ENCODE results near the gene UBAP1L. TPM values are rescaled to one million over a fixed set of nuclear protein-coding genes. Genes with fewer than 3 reads are reported as not detected.
"Not testable (repeated sequence)": the region's sequence is repeated elsewhere in the genome, so short reads cannot be mapped to it uniquely, and the experiment has no call there.

The UBAP1L gene
- total and polyA plus RNA-seq, 12 donors = 0.65 to 5.3 (median 1.6) TPM

DNA sequence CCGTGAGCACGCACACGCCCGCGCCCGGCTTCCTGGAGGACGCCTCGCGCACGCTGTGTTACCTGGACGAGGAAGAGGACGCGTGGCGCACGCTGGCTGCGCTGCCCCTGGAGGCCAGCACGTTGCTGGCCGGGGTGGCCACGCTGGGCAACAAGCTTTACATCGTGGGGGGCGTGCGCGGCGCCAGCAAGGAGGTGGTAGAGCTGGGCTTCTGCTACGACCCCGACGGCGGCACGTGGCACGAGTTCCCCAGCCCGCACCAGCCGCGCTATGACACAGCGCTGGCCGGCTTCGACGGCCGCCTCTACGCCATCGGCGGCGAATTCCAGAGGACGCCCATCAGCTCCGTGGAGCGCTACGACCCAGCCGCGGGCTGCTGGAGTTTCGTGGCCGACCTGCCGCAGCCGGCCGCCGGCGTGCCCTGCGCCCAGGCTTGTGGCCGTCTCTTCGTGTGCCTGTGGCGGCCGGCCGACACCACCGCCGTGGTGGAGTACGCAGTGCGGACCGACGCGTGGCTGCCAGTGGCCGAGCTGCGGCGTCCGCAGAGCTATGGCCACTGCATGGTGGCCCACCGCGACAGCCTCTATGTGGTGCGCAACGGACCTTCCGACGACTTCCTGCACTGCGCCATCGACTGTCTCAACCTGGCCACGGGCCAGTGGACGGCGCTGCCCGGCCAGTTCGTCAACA is 37.6 kb downstream of the UBAP1L start:
- intact Hi-C loops (cut with DNase I) = loop anchor here in 1 of 10 donors (2.0 kb wide), 1 partner anchor 23 kb away; no protein-coding TSS in a partner anchor
- no peaks in the 10 kb centered on the region for H3K36me3 ChIP-seq
- H3K4me1 ChIP-seq = peaks cover 5 to 67% (median 25%) of the 10 kb centered on the region in 9 donors
- peak overlapping the region; percentile 9 to 87 (median 80) for H3K27ac ChIP-seq
- ATAC-seq = peak in 3 of 8 donors; percentile 2 to 28 (median 3)
- H3K4me3 ChIP-seq = peak overlapping the region in 5 of 10 donors; percentile 5 to 24 (median 21)
- TF ChIP-seq, protein P1, sequence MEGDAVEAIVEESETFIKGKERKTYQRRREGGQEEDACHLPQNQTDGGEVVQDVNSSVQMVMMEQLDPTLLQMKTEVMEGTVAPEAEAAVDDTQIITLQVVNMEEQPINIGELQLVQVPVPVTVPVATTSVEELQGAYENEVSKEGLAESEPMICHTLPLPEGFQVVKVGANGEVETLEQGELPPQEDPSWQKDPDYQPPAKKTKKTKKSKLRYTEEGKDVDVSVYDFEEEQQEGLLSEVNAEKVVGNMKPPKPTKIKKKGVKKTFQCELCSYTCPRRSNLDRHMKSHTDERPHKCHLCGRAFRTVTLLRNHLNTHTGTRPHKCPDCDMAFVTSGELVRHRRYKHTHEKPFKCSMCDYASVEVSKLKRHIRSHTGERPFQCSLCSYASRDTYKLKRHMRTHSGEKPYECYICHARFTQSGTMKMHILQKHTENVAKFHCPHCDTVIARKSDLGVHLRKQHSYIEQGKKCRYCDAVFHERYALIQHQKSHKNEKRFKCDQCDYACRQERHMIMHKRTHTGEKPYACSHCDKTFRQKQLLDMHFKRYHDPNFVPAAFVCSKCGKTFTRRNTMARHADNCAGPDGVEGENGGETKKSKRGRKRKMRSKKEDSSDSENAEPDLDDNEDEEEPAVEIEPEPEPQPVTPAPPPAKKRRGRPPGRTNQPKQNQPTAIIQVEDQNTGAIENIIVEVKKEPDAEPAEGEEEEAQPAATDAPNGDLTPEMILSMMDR (IDR thresholded peaks at IDR 0.05) = no peak
- WGBS, 2 donors = 62 to 64% methylated on average over 68 to 85 of the region's 85 CpGs
- H3K27me3 ChIP-seq = peaks cover 0 to 29% (median 8%) of the 10 kb centered on the region in 7 donors
- DNase-seq = no peak
- no peaks in the 10 kb centered on the region for H3K9me3 ChIP-seq

DNA sequence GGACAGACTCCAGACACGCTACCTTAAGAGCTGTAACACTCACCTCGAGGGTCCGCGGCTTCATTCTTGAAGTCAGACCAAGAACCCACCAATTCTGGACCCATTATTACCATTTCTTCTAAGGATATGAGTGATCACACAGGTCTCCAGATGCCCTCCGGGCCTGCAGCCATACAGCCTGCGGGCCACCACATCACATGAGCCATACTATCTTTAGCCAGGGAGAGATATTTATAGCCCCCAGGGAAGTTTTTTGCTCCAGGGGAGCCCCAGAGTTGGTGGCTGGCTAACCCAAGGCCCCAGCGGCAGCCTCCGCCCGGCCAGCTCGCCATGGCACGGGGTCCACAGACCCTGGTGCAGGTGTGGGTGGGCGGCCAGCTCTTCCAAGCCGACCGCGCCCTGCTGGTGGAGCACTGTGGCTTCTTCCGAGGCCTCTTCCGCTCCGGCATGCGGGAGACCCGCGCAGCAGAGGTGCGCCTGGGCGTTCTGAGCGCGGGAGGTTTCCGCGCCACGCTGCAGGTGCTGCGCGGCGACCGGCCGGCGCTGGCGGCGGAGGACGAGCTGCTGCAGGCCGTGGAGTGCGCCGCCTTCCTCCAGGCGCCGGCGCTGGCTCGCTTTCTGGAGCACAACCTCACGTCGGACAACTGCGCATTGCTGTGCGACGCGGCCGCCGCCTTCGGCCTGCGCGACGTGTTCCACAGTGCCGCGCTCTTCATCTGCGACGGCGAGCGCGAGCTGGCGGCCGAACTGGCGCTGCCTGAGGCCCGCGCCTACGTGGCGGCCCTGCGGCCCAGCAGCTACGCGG is 38.3 kb downstream of the UBAP1L start, which contains the start of gene KBTBD13:
Gene KBTBD13 (plus strand): TSS at position 261 of the 805 bp plus-strand sequence. CDS start 70 bp downstream, at position 331.
- peaks cover 8 to 67% (median 27%) of the 10 kb centered on the region in 9 donors for H3K4me1 ChIP-seq
- peak within 1 kb of the TSS in 6 of 10 donors; percentile 11 to 32 (median 22) for H3K4me3 ChIP-seq
- TF ChIP-seq, protein P1 (IDR thresholded peaks at IDR 0.05) = no peak
- intact Hi-C loops (cut with DNase I) = loop anchor here in 1 of 10 donors (2.0 kb wide), 1 partner anchor 22 kb away; no protein-coding TSS in a partner anchor
- H3K27ac ChIP-seq = peak within 1 kb of the TSS; percentile 56 to 88 (median 83)
- DNase-seq = peak in 1 of 2 donors; percentile 53
- peaks cover 0 to 27% (median 8%) of the 10 kb centered on the region in 7 donors for H3K27me3 ChIP-seq
- H3K9me3 ChIP-seq = no peaks in the 10 kb centered on the region
- ATAC-seq = peak; percentile 65 to 85 (median 78)
- no peaks in the 10 kb centered on the region for H3K36me3 ChIP-seq
- WGBS, 2 donors = 63 to 64% methylated on average over 66 to 73 of the region's 73 CpGs

DNA sequence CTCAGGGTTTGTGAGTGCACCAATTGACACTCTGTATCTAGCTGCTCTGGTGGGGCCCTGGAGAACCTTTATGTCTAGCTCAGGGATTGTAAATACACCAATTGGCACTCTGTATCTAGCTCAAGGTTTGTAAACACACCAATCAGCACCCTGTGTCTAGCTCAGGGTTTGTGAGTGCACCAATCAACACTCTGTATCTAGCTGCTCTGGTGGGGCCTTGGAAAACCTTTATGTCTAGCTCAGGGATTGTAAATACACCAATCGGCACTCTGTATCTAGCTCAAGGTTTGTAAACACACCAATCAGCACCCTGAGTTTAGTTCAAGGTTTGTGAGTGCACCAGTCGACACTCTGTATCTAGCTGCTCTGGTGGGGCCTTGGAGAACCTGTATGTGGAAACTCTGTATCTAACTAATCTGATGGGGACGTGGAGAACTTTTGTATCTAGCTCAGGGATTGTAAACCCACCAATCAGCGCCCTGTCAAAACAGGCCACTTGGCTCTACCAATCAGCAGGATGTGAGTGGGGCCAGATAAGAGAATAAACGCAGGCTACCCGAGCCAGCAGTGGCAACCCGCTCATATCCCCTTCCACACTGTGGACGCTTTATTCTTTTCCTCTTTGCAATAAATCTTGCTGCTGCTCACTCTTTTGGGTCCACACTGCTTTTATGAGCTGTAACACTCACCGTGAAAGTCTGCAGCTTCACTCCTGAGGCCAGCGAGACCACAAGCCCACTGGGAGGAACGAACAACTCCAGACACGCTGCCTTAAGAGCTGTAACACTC is 39.2 kb downstream of the UBAP1L start:
- peaks cover 0 to 23% (median 8%) of the 10 kb centered on the region in 7 donors for H3K27me3 ChIP-seq
- not testable (repeated sequence) for ATAC-seq, H3K9me3 ChIP-seq, H3K36me3 ChIP-seq, DNase-seq
- WGBS, 2 donors = 34 to 52% methylated on average over 12 of the region's 12 CpGs
- intact Hi-C loops (cut with DNase I) = loop anchor here in 1 of 10 donors (2.0 kb wide), 1 partner anchor 21 kb away; no protein-coding TSS in a partner anchor
- H3K4me3 ChIP-seq = peak overlapping the region in 5 of 10 donors; percentile 11 to 32 (median 21)
- peak overlapping the region; percentile 40 to 88 (median 83) for H3K27ac ChIP-seq
- peaks cover 10 to 67% (median 35%) of the 10 kb centered on the region in 9 donors for H3K4me1 ChIP-seq

DNA sequence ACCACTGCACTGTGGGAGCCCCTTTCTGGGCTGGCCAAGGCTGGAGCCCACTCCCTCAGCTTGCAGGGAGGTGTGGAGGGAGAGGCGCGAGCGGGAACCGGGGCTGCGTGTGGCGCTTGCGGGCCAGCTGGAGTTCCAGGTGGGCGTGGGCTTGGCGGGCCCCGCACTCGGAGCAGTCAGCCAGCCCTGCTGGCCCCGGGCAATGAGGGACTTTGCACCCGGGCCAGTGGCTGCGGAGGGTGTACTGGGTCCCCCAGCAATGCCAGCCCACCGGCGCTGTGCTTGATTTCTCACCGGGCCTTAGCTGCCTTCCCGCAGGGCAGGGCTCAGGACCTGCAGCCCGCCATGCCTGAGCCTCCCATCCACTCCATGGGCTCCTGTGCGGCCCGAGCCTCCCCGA is 40.1 kb downstream of the UBAP1L start:
- H3K9me3 ChIP-seq; H3K4me3 ChIP-seq; ATAC-seq; H3K36me3 ChIP-seq; intact Hi-C loops (cut with DNase I); DNase-seq: not testable (repeated sequence)
- H3K27ac ChIP-seq = peak overlapping the region in 1 of 10 donors; percentile 52
- peaks cover 0 to 23% (median 8%) of the 10 kb centered on the region in 7 donors for H3K27me3 ChIP-seq
- peaks cover 19 to 67% (median 44%) of the 10 kb centered on the region in 9 donors for H3K4me1 ChIP-seq
- WGBS, 2 donors = 96 to 98% methylated on average over 15 to 20 of the region's 22 CpGs
